Germinal center (tissue), 1 donor: Measurements from ENCODE around the gene TOR1AIP2.

ENCODE experiments used
- DNase-seq: peaks from one replicate; pipeline ENCODE4 v3.0.0; 2012; ENCODE audit warnings: mixed read lengths, low spot score

The TOR1AIP2 gene

DNA sequence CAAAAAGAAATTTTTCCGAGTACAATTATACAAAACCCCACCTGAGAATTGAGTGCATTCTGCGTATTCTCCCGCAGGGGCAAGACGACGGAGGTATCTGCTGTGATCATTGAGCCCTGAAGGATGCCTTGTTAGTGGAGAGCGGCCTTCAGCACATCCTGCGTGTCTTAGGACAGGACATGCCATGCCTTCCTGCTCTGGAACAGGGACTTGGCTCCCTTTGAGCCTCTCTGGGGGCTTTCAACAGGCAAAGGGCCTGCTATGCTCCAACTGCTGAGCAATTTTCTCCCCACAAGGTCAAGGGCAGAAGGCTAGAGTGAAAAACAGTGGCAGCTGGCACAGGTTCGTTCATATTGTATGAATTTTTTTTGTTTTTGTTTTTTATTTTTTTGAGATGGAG is 52.4 kb downstream of the TOR1AIP2 start:
- no peak for DNase-seq

DNA sequence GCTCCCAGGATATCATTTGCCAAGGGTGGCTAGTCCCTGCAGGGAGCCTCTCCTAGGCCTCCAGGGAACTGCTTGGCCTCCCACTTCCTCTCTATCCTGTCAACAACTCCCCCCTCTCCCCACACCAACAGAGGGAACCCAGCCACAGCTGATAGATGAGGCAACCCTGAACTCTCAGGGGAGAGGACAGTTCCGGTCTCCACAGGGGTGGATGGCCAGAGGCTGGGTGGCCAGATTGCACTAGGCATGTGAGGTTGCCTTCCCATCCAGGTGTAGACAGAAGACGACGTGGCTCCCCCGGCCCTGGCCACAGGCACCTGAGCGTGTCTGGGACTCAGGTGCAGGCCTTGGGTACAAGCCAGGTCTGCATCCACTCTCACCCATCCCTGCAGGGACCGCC is 53.3 kb downstream of the TOR1AIP2 start:
- no peak for DNase-seq

GRCh38 chr1:179823693-179824092 is 53.9 kb downstream of the TOR1AIP2 start:
- DNase-seq = no peak

GRCh38 chr1:179822065-179822464 is 55.5 kb downstream of the TOR1AIP2 start:
- no peak for DNase-seq

GRCh38 chr1:179821524-179821923 is 56.1 kb downstream of the TOR1AIP2 start:
- DNase-seq = no peak

DNA sequence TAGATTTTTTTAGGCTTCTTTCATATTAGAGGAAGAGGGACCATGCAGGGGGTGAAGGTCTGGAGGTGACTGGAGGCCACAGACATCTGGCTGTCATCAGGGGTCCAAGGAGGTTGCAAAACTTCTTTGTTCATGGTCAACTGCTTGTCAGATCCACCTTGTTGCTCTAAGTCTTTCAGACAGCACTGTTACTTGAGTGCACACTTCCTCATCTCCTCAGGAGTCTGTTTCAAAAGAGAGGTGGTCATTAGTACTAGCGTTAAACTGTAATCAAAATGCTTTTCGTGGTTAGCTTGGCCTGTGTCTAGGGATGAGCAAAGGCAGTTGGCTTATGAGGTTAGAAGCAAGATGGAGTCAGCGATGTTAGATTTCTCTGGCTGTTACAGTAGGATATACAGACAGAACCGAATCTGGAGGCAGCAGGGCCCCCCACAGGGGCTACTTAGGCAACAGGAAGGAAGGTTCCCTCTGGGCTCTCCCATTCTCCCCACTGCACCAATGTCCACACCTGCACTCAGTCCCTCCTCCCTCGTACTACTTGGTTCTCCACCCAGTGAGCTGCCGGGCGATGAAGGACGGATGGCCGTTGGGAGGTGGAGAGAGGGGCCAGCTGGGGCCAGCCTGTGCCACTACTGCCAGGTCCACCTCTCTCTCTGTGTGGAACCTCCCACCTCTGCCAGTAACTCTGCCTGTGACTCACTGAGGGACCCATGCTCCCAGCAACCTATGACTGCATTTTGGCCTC is 57.2 kb downstream of the TOR1AIP2 start:
- no peak for DNase-seq

DNA sequence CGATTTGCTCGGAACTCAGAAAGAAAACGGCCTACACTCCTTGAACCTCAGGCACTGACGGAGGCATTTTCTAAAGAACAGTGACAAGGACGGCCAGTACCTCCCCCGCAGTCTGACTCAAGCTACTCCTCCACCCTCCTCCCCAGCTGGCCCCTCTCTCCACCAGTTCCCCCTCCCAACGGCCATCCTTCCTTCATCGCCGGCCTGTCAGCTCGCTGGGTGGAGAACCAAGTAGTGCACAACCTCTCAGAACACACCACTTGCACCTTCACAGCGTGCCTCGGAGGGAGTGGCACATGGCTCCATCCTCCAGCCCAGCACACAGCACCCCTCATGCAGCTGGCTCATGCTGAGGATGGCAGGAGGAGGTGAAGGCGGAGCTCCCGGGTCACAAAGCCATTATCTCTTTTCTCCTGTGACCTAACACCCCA is 58.8 kb downstream of the TOR1AIP2 start:
- no peak for DNase-seq

- no peak for DNase-seq
Observed at GRCh38 chr1:179818260-179818659, 59.3 kb downstream of the TOR1AIP2 start.

GRCh38 chr1:179817789-179818188 is 59.8 kb downstream of the TOR1AIP2 start:
- no peak for DNase-seq

- no peak for DNase-seq
Observed at GRCh38 chr1:179817056-179817455, 60.5 kb downstream of the TOR1AIP2 start.

DNA sequence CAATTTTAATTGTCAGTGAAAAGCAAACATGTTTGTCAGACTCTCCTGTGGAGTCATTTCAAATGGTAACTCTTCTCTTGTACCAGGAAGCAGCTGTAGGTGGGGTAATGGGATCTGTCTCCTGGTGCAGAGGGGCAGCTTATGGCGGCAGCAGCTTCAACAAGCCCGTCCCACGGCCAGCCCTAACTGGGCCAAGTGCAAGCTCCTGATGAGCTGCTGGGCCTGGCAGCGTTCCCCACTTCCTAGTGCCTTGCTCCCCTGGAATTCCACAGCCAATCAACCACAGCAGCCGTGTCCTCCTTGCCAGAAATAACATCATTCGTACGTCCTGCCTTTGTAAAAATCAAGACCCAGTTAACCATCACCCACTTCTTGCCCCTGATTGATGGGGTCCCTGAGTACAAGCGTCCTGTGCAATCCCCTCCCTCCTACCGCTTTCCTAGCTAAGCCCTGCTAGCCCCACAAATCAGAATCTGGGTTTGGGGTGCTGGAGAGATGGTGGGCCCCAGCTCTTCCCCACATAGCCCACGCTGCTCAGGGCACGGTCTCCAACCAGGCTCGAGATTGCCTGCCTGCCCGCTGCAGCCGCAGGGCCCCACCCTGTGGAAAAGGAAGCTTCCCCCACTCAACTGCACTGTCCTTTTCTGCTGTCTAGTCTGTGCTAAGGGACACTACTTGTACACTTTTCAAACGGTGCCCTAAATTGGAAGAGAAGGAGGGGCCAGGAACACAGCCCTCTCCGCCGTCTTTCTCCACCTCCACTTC is 61.2 kb downstream of the TOR1AIP2 start:
- DNase-seq = no peak

DNA sequence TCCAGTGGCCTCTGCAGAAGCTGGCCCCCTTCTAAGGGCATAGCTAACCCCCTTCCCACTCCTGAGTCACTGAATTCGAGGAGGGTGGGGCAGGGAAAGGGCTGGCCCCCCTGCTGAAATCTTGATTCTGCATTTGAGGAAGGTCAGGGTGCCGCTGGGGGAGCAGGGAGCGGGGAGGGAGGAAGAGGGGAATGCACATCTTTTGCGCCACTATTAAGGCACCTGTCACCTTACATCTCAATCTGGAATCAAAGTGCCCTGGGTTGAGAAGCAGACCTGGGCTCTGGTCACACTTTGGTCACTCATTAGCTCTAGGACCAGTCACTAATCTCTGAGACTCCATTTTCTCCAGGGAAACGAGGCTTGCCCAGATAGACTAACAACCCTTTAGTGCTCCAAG is 62.0 kb downstream of the TOR1AIP2 start:
- no peak for DNase-seq

DNA sequence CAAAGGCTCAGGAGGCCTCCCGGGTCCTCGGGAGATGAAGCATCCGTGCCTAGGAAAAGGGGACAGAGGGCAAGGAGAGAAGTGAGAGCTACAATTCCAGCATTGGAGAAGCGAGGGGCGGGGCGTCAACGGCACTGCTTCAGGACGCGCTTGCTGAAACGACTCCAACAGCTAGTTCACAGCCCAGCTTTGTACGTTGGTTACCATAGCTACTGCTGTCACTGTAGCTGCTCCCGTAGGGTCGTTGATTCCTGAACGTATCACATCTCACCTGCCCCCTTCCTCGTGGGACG is 63.1 kb downstream of the TOR1AIP2 start:
- no peak for DNase-seq

DNA sequence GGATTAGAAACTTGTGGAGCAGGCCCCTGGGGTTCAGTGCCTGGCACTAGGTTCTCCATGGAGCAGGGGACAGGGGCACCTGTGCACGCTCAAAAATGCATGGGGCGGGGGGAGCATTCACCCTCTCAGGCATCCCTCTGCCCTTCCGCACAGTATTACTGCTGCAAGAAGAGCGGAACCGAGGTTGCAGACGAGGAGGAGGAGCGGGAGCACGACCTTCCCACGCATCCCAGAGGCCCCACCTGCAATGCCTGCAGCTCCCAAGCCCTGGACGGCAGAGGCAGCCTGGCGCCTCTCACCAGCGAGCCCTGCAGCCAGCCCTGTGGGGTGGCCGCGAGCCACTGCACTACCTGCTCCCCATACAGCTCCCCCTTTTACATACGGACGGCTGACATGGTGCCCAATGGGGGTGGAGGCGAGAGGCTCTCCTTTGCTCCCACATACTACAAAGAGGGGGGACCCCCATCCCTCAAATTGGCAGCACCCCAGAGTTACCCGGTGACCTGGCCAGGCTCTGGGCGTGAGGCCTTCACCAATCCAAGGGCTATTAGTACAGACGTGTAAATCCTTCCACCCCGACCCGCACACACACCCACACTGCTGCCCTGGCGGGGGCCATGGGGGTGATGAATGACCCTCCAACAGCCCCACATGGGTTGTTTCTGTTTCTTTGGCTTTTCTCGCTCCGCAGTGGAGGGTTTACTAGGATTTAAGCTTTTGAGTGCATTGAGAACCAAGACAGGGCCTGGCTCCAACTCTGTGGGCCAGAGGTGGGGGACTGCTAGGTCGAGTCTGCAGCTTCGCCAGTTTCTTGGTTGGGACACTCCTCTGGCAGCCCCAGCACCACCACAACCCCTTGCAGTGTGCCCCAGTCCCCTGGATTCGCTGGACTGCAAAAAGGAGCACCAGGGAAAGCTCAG is 63.7 kb downstream of the TOR1AIP2 start:
- DNase-seq = no peak

DNA sequence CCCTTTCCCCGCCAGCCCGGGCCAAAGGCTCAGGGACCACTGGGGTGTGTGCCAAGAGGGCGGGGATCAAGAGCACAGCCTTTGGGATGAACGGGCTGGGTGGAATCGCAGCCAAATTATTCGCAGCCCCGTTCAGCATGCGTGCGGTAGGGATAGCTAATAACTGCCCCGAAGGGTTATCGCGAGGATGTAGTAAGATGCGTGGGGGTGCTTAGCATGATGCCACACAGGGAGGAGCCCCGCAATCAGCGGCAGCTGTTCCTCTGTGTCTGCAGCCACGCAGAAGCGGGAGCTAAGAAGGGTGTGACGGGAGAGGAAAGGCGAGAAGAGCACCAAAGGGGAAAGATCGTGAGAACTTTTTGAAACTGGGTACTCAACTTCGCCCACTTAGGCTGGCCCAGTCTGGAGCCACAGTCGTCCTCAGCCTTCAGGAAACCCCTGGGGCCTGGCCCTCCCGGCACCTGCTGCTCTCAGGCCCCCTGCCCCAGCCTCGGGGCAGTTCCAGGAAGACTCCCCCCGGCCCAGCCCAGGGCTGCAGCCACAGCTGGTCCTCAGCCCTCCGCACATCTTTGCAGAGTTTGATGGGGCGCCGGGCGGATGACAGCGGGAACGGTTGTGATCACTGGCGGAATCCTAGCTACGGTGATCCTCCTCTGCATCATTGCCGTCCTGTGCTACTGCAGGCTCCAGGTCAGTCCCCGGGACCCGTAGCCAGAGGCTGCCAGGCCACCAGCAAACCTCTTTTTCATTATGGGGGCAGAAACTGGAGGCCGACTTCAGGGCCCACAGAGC is 64.9 kb downstream of the TOR1AIP2 start:
- no peak for DNase-seq

- no peak for DNase-seq
Observed at GRCh38 chr1:179810367-179810715, 67.3 kb downstream of the TOR1AIP2 start.

DNA sequence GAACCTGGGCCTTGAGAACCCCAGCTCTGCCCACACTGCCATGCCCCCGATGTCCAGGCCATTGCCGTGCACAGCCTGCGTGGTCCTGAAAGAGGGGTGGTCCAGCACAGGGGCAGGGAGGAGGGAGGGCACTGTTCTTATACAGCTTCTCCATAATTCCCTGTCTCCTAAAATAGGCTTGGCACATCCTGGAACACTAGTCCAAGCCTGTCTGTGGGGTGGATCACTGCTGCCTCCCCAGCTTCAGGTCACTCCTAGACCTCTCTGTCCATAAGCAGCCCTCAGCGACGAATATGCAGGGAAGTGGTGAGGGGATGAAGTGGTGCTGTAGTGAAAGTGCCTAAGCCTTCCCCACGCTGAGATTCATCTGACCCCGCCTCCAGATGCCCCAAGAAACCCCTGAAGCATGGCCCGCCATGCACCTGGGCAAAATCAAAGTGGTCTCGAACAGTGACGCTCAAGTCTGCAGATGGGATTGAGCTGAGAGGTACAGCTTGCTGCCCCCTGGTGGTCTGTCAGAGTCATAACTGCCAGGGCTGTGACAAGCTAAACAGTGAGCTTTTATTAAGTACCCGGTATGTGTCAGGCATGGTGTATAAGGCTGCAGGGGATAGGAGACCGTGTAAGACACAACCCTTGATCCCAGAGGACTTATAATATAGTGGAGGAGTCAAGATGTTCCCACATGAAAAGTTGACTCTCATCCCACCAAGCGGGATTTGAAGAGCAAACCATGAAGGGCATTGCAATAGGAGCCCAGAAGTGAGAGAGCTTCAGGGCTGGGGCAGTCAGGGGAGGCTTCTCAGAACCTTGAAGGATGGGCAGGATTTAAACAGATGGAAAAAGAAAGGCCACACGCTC is 67.9 kb downstream of the TOR1AIP2 start:
- peak; percentile 62 for DNase-seq

GRCh38 chr1:179808503-179808902 is 69.1 kb downstream of the TOR1AIP2 start:
- no peak for DNase-seq

DNA sequence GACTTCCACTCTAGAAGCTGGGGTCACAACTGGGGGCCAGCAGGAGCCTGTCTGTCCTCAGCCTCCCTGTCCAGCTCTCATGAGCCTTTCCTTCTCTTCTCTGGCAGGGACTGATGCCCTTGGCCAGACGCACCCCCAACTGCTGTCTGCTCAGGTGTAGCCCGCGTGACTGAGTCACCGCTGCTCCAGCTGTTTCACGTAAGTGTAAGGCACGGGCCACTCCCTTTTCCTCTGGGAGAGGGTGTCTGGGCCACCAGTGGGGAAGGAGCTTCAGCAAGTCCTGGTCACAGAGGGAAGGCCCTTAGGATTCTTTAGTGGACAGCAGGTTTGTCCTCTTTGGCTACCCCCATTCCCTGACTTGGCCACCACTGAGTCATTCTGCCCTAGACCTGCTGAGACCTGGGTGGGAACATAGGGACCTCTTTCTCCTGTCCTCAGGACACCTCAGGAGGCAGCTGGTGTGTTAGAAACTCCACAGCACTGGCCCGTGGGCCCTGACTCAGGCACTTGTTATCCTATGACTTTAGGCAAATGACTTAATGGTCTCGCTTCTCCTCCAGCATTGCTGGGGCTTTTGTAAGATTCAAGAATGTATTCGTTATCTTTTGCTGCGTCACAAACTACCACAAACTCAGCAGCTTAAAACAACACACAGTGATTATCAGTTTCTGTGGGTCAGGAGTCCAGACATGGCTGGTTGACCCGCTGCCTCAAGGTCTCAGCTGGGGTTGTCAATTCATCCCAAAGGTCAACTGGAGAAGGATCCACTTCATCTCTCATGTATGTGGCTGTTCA is 69.7 kb downstream of the TOR1AIP2 start:
- no peak for DNase-seq

- no peak for DNase-seq
Observed at GRCh38 chr1:179807291-179807690, 70.3 kb downstream of the TOR1AIP2 start.
